ENCODE results near the gene MRPL17. TPM values are rescaled to one million over a fixed set of nuclear protein-coding genes. Genes with fewer than 3 reads are reported as not detected.

The MRPL17 gene
- total RNA-seq, 2 experiments from 2014 or later, result 44.0 to 46.8 TPM

DNA sequence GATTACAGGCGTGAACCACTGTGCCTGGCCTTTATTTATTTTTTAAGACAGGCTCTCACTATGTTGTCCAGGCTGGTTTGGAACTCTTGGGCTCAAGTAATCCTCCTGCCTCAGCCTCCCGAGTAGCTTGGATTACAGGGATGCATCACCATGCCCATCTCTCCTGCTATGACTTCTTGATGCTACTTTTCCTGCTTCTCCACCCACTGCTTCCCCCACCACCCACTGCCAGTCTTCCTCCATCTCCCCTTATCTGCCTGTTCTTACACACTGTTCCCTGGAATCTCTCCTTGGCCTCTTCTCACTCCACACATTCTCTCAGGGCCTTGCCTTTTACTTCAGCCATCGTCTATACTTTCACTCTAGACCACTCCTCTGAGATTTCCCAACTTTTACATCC is 46.7 kb downstream of the MRPL17 start:
- Histone ChIP-seq H3K27ac (ENCODE audit: low read depth, low read length, poor library complexity, severe bottlenecking) (no peak overlapping the region), H3K9me2 (ENCODE audit: insufficient read depth, low read length) (no peaks in the 10 kb centered on the region), H4K20me1 (ENCODE audit: insufficient read depth, low read length) (no peaks in the 10 kb centered on the region), H3K36me3 (ENCODE audit: insufficient read depth, low read length) (no peaks in the 10 kb centered on the region), H2AFZ (ENCODE audit: low read length) (no peak overlapping the region), H3K4me2 (ENCODE audit: low read length) (no peak overlapping the region), H3K4me3 (ENCODE audit: low read depth, low read length, poor library complexity, severe bottlenecking) (no peak overlapping the region), H3K79me2 (ENCODE audit: insufficient read depth, low read depth, low read length) (no peaks in the 10 kb centered on the region), H3K4me1 (ENCODE audit: insufficient read depth, low read length, poor library complexity, severe bottlenecking) (no peaks in the 10 kb centered on the region), H3K9me3 (ENCODE audit: low read length) (no peaks in the 10 kb centered on the region)
- intact Hi-C loops (cut with micrococcal nuclease; ENCODE audit: unreplicated experiment), result no loop called here
- TF ChIP-seq, protein P1, sequence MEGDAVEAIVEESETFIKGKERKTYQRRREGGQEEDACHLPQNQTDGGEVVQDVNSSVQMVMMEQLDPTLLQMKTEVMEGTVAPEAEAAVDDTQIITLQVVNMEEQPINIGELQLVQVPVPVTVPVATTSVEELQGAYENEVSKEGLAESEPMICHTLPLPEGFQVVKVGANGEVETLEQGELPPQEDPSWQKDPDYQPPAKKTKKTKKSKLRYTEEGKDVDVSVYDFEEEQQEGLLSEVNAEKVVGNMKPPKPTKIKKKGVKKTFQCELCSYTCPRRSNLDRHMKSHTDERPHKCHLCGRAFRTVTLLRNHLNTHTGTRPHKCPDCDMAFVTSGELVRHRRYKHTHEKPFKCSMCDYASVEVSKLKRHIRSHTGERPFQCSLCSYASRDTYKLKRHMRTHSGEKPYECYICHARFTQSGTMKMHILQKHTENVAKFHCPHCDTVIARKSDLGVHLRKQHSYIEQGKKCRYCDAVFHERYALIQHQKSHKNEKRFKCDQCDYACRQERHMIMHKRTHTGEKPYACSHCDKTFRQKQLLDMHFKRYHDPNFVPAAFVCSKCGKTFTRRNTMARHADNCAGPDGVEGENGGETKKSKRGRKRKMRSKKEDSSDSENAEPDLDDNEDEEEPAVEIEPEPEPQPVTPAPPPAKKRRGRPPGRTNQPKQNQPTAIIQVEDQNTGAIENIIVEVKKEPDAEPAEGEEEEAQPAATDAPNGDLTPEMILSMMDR (conservative IDR thresholded peaks at IDR 0.05; ENCODE audit: low read length), result no peak
- TF ChIP-seq EZH2phosphoT487 (IDR thresholded peaks at IDR 0.05; ENCODE audit: borderline replicate concordance, low read depth, low read length), result no peak
- no peak for DNase-seq (ENCODE audit: low spot score)
- CTCF ChIA-PET (ENCODE audit: unreplicated experiment), result no interaction called here
- BruUV-seq (replicated peaks), result no TSS peak
- POLR2A ChIA-PET, result interaction anchor here (1.1 kb wide), 1 partner anchor 17 kb away, joined by 5 read pairs; the partner anchor contains the start of gene TPP1

- TF ChIP-seq, protein P1 (conservative IDR thresholded peaks at IDR 0.05; ENCODE audit: low read length), result no peak
- no peak for TF ChIP-seq EZH2phosphoT487 (IDR thresholded peaks at IDR 0.05; ENCODE audit: borderline replicate concordance, low read depth, low read length)
- H2AFZ ChIP-seq (ENCODE audit: low read length), result no peak overlapping the region
- intact Hi-C loops (cut with micrococcal nuclease; ENCODE audit: unreplicated experiment), result no loop called here
- H3K4me1 ChIP-seq (ENCODE audit: insufficient read depth, low read length, poor library complexity, severe bottlenecking), result no peaks in the 10 kb centered on the region
- ChIA-PET POLR2A (interaction anchor here (1.3 kb wide), 2 partner anchors 15 to 16 kb away, joined by 3 read pairs; partner anchors contain the start of gene TPP1), CTCF (ENCODE audit: unreplicated experiment) (no interaction called here)
- H3K9me3 ChIP-seq (ENCODE audit: low read length), result no peaks in the 10 kb centered on the region
- no peaks in the 10 kb centered on the region for H3K36me3 ChIP-seq (ENCODE audit: insufficient read depth, low read length)
- H3K27ac ChIP-seq (ENCODE audit: low read depth, low read length, poor library complexity, severe bottlenecking), result no peak overlapping the region
- no peak for DNase-seq (ENCODE audit: low spot score)
- H3K4me2 ChIP-seq (ENCODE audit: low read length), result no peak overlapping the region
- H3K4me3 ChIP-seq (ENCODE audit: low read depth, low read length, poor library complexity, severe bottlenecking), result no peak overlapping the region
- H4K20me1 ChIP-seq (ENCODE audit: insufficient read depth, low read length), result no peaks in the 10 kb centered on the region
- no TSS peak for BruUV-seq (replicated peaks)
- no peaks in the 10 kb centered on the region for H3K79me2 ChIP-seq (ENCODE audit: insufficient read depth, low read depth, low read length)
- H3K9me2 ChIP-seq (ENCODE audit: insufficient read depth, low read length), result no peaks in the 10 kb centered on the region
Measured at GRCh38 chr11:6635082-6635932, 47.8 kb downstream of the MRPL17 start.

GRCh38 chr11:6634534-6634933 is 48.6 kb downstream of the MRPL17 start:
- no peaks in the 10 kb centered on the region for H3K36me3 ChIP-seq (ENCODE audit: insufficient read depth, low read length)
- no peaks in the 10 kb centered on the region for H3K79me2 ChIP-seq (ENCODE audit: insufficient read depth, low read depth, low read length)
- no peaks in the 10 kb centered on the region for H3K9me3 ChIP-seq (ENCODE audit: low read length)
- ChIA-PET POLR2A (interaction anchor here (1.3 kb wide), 1 partner anchor 15 kb away, joined by 3 read pairs; no protein-coding TSS in a partner anchor), CTCF (ENCODE audit: unreplicated experiment) (no interaction called here)
- no peak overlapping the region for H2AFZ ChIP-seq (ENCODE audit: low read length)
- no peaks in the 10 kb centered on the region for H4K20me1 ChIP-seq (ENCODE audit: insufficient read depth, low read length)
- no peak overlapping the region for H3K4me3 ChIP-seq (ENCODE audit: low read depth, low read length, poor library complexity, severe bottlenecking)
- no peak overlapping the region for H3K27ac ChIP-seq (ENCODE audit: low read depth, low read length, poor library complexity, severe bottlenecking)
- TF ChIP-seq, protein P1 (conservative IDR thresholded peaks at IDR 0.05; ENCODE audit: low read length), result no peak
- no peak for TF ChIP-seq EZH2phosphoT487 (IDR thresholded peaks at IDR 0.05; ENCODE audit: borderline replicate concordance, low read depth, low read length)
- H3K9me2 ChIP-seq (ENCODE audit: insufficient read depth, low read length), result no peaks in the 10 kb centered on the region
- BruUV-seq (replicated peaks), result no TSS peak
- intact Hi-C loops (cut with micrococcal nuclease; ENCODE audit: unreplicated experiment), result no loop called here
- no peak for DNase-seq (ENCODE audit: low spot score)
- H3K4me1 ChIP-seq (ENCODE audit: insufficient read depth, low read length, poor library complexity, severe bottlenecking), result no peaks in the 10 kb centered on the region
- no peak overlapping the region for H3K4me2 ChIP-seq (ENCODE audit: low read length)
